ENCODE measurements around the gene CNBP.
"Not testable (repeated sequence)": the region's sequence is repeated elsewhere in the genome, so short reads cannot be mapped to it uniquely, and the experiment has no call there.

CNBP gene

GRCh38 chr3:129183569-129184395 lies at the start of gene CNBP:
CNBP (minus strand) TSS chr3:129183896; CDS start chr3:129171757, 12,139 bp downstream.
- DNase-seq: peak; percentile 97

GRCh38 chr3:129231331-129232119 lies 47.8 kb upstream of the CNBP start:
- DNase-seq: no peak

- DNase-seq: no peak
Measured at GRCh38 chr3:129230311-129231019, 46.8 kb upstream of the CNBP start.

GRCh38 chr3:129228891-129229585 lies 45.3 kb upstream of the CNBP start:
- no peak for DNase-seq

- no peak for DNase-seq
Measured at GRCh38 chr3:129226374-129226773, 42.7 kb upstream of the CNBP start.

GRCh38 chr3:129224984-129225393 lies 41.3 kb upstream of the CNBP start:
- no peak for DNase-seq

- not testable (repeated sequence) for DNase-seq
Measured at GRCh38 chr3:129224387-129224786, 40.7 kb upstream of the CNBP start.

- no peak for DNase-seq
Measured at GRCh38 chr3:129218742-129219141, 35.0 kb upstream of the CNBP start.

GRCh38 chr3:129213238-129213637 lies 29.5 kb upstream of the CNBP start:
- DNase-seq: no peak

GRCh38 chr3:129211772-129212171 lies 28.1 kb upstream of the CNBP start:
- DNase-seq: peak; percentile 85

- no peak for DNase-seq
Measured at GRCh38 chr3:129211345-129211744, 27.6 kb upstream of the CNBP start.

- DNase-seq: no peak
Measured at GRCh38 chr3:129207479-129207878, 23.8 kb upstream of the CNBP start.

GRCh38 chr3:129205109-129205832 lies 21.6 kb upstream of the CNBP start:
- no peak for DNase-seq

GRCh38 chr3:129204473-129204872 lies 20.8 kb upstream of the CNBP start:
- no peak for DNase-seq

GRCh38 chr3:129199366-129199765 lies 15.7 kb upstream of the CNBP start:
- no peak for DNase-seq

GRCh38 chr3:129197321-129197720 lies 13.6 kb upstream of the CNBP start:
- DNase-seq: no peak

GRCh38 chr3:129196601-129197000 lies 12.9 kb upstream of the CNBP start:
- no peak for DNase-seq

GRCh38 chr3:129195731-129196256 lies 12.1 kb upstream of the CNBP start:
- no peak for DNase-seq

- DNase-seq: not testable (repeated sequence)
Measured at GRCh38 chr3:129189793-129190192, 6.1 kb upstream of the CNBP start.

- no peak for DNase-seq
Measured at GRCh38 chr3:129187857-129188256, 4.2 kb upstream of the CNBP start.

- DNase-seq: no peak
Measured at GRCh38 chr3:129185783-129186182, 2.1 kb upstream of the CNBP start.

Data from NCI-H1105 treated with DMSO at 0.1 percent for 48 hours (cell line).